Hepatocyte (in vitro differentiated cells): ENCODE data around the gene LGALS4.

Experiments
- CTCF ChIP-seq: fragments of 200-600 bp; sonication (generic); IDR thresholded peaks from 2 replicates; pipeline ENCODE4 v1.5.1; 2016; ENCODE audit warnings: antibody characterized with exemption, mild to moderate bottlenecking; ENCODE audit not compliant: poor library complexity
- EZH2 ChIP-seq: fragments of 200-600 bp; sonication (generic); IDR thresholded peaks from 2 replicates; pipeline ENCODE4 v1.6.1; 2016; ENCODE audit warnings: antibody characterized with exemption, mild to moderate bottlenecking, borderline replicate concordance

- TF ChIP-seq CTCF, result no peak
- no peak for TF ChIP-seq EZH2
These were observed 17.2 kb downstream of the LGALS4 start for GRCh38 chr19:38795549-38795948.
